HL-60/S4 (cell line): ENCODE measurements around the gene USP53.
"Not testable (repeated sequence)": the region's sequence is repeated elsewhere in the genome, so short reads cannot be mapped to it uniquely, and the experiment has no call there.

Source experiments
- in situ Hi-C: fragments of 300-500 bp; cut with MboI; formaldehyde crosslinking; loops from 2 replicates; pipeline ENCODE4 v1.14.3; 2022; ENCODE audit warnings: low sequenced_read_pairs

The USP53 gene

DNA sequence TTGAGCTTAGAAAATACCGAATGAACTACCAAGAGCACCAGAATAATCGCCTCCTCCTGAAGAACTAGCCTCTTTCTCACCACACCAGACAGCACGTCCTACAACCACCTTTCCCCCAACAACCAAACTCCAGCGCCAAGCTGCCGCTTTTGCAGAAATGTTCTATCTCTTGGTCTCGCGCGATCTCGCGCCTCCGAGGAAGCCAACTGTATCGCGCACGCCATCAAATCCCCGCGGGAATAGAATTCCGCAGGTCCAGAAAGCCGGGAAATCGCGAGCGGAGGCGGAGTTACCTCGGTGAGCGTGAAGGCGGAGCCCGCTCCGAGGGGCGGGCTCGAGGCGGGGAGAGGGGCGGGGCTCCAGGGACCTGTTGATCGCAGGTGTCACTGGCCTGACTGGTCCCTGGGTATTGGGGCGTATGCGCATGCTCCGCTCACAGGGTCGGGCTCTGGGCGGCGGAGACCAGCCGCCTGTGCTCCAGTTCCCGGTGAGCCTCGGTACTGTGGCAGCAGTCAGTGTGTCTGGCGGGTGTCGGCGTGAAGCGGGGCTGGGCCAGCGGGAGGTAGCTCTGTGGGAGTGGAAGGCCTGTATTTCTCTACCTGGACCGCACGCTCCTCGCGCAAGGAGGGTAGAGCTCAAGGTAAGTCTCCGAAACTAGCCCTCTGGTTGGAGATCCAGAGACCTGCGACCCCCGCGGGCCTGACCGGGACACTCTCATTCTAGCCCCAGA lies at the start of gene USP53:
Gene USP53, plus strand, starts transcription at position 480 of the 730 bp plus-strand sequence. CDS start 27,047 bp downstream, outside the sequence.
- in situ Hi-C loops: no loop called here

- in situ Hi-C loops: no loop called here
These were observed 46.7 kb upstream of the USP53 start for GRCh38 chr4:119165767-119166166.

DNA sequence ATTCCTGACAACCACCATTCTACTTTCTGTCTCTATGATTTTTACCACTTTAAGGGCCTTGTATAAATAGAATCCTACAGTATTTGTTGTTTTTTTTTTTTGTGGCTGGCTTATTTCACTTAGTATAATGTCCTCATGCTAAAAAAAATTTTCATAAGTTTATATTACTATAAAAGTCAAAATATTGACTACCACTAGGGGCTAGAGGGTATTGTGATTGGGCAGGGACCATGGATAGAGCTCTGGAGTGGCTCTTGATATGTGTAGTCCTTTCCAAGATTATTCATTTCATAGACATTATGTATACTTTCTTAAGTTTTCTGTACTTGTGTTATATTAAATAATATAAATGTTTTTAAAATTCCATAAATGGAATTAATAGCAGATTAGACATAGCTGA lies 42.3 kb upstream of the USP53 start:
- in situ Hi-C loops: no loop called here

- in situ Hi-C loops: no loop called here
These were observed 40.3 kb upstream of the USP53 start for GRCh38 chr4:119172223-119172622.

GRCh38 chr4:119173729-119174361 lies 38.7 kb upstream of the USP53 start:
- in situ Hi-C loops: not testable (repeated sequence)

DNA sequence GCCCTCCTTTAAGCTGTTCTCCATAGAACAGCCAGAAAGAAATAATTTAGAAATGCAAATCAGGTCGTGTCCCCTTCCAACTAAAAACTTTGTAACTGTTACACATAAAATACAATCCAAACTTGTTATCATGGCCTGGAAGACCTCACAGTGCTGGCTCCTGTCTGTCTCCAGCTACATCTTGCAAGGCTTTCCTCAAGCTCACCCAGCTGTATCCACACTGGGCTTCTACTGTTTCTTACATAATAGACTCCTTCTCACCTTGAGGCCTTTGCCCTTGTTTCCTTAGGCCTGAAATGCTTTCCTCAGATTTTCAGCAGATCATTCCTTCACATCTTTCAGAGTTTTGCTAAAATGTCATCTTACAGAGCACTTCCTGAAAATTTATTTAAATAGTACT lies 33.5 kb upstream of the USP53 start:
- in situ Hi-C loops: no loop called here

GRCh38 chr4:119184128-119184527 lies 28.4 kb upstream of the USP53 start:
- in situ Hi-C loops: no loop called here

DNA sequence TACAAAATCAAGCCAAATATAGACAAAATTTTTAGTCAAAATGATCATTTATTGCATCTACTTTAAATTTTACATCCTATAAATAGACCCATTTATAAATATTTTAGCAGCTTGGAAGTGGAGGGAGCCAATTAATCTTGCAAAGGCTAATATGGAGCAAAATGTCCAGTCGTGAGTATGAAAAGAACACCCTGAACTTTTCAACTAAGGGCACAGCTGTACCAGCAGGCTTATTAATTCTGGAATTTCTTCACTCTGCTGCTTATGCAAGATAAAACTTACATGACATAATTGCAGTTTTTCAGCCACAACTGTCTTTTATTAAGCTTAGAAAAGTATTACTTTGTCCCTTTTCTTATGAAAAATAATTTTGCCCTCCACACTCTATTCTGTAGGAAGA lies 22.9 kb upstream of the USP53 start:
- in situ Hi-C loops: no loop called here

GRCh38 chr4:119190354-119190753 lies 22.2 kb upstream of the USP53 start:
- in situ Hi-C loops: no loop called here

GRCh38 chr4:119191505-119191904 lies 21.0 kb upstream of the USP53 start:
- in situ Hi-C loops: no loop called here

- in situ Hi-C loops: no loop called here
These were observed 14.7 kb upstream of the USP53 start for GRCh38 chr4:119197772-119198212.

GRCh38 chr4:119204916-119205315 lies 7.6 kb upstream of the USP53 start:
- in situ Hi-C loops: no loop called here

GRCh38 chr4:119205690-119206089 lies 6.8 kb upstream of the USP53 start:
- in situ Hi-C loops: no loop called here

- in situ Hi-C loops: no loop called here
These were observed 6.3 kb upstream of the USP53 start for GRCh38 chr4:119206178-119206577.

DNA sequence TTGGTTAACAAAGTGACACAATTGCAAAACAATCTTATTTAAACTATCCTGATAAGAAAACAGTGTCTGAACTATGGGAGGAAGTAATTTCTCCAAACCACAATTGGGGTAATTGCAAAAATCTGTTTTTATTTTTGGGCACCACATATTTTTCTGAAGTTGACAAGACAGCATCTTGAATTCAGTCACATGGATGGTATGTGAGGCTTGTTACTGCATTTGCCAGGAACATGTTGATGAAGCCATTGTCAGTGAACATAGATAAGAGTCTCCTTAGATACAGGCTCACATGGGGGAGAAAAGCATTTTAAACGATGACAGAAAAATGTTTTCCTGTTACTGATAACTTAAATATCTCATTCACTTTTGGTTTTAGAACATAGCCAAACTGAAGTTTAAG lies 5.5 kb upstream of the USP53 start:
- in situ Hi-C loops: no loop called here

- in situ Hi-C loops: no loop called here
These were observed 3.4 kb upstream of the USP53 start for GRCh38 chr4:119209077-119209476.

DNA sequence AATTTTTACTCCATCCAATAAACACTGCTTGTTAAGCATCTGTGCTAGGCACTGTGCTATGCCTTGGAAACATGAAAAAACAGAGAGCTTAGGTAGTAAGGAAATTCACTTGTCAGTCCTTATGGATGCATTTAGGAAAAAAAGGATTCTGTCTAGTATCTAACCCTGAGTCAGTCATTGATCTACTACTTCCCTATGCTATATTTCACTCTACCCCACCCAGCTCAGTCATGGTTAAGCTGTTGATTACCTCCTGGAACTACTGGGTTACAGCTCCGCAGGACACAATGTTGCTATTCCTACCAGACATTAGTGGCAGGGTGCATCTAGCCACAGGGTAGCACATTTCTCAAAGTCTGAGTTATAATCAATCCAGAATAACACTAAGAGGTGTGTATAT lies 2.9 kb upstream of the USP53 start:
- in situ Hi-C loops: no loop called here

GRCh38 chr4:119210775-119211174 lies 1.7 kb upstream of the USP53 start:
- in situ Hi-C loops: no loop called here

DNA sequence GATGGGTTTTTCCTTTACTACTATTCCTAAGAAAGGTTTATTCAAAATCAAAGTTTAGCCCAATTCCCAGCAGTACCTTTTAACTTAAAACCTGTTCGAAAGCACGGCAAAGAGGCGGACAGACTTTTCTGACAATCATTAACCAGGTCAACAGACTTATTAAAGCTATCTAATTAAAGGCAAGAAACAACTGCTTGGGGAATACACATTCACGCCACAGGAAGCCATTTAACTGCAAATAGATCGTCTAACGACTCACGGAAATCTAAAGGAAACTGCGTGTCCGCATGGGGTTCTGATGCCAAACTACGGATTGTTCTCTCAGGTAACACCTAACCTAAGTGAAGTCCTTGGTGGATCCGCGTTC lies 663 bp upstream of the USP53 start:
- in situ Hi-C loops: no loop called here

DNA sequence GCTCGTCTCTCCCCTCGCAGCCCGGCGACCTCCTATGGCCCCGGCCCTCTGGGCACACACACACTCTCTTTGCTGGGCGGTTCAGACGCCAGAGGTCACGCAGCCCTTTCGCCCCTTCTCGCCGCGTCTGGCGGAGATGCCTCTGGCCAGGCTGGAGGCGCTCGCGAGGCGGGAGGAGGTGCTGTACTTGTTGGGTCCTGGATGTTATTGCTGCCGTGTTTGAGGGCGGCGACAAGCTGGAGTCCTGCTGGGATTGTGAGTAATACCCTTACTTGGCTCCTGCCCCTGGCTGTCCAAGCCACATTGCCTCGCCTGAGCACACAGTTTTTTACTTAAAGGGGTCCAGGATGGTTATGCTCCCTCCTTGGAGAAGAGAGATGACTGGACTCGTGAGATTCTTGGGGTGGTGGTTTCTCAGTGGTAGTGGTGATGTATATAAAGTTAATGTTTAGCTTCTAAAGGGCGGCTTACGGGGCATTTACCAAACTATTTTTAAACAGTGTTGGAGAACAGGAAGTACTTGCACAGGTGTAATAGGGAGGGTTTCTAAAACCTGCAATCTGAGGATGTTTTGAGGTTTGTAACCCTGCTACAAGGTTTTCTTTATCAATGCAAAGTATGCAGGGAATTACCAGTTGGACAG lies 572 bp downstream of the USP53 start:
- in situ Hi-C loops: no loop called here

DNA sequence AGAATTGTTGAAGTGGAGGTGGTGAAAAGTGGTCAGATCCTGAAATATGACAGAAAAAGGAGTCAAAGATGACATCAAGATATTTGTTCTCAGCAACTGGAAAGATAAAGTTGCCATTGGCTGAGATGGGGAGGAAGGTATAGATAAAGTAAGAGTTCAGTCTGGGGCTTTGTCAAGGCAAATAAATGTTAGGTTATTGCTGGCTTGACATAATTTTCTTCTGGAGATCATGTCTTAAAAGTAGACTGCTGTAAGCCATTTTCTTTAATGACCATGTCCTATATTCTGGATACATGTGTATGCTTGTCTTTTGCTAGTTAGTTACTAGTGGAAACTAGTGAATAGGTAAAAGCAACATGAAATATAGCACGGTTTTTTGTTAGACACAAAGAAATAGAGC lies 5.6 kb downstream of the USP53 start:
- in situ Hi-C loops: no loop called here

DNA sequence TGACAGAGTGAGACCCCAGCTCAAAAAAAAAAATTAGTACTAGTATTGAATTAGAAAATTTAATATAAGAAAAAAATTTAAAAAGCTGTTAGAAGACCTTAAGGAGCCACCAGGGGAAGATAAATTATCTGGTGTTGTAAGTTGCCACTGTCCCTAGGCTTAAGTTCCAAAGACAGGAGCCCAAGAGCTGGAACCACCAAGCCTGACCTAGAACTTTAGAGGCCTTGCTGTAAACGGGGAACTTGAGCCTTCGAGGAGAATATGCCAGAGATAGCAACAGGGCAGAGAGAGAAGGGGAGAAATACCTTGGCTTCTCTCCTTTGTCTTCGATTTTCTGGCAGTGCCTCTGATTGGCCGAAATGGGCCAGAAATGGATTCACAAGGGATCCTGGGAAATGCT lies 8.9 kb downstream of the USP53 start:
- in situ Hi-C loops: no loop called here
